ENCODE results near the gene SLC16A7.
"Not testable (repeated sequence)": the region's sequence is repeated elsewhere in the genome, so short reads cannot be mapped to it uniquely, and the experiment has no call there.

SLC16A7 gene

GRCh38 chr12:59737725-59738463, 142.1 kb downstream of the SLC16A7 start:
- DNase-seq: no peak

- DNase-seq: no peak
Observed at GRCh38 chr12:59742841-59743240, 147.0 kb downstream of the SLC16A7 start.

- no peak for DNase-seq
Observed at GRCh38 chr12:59744564-59744963, 148.7 kb downstream of the SLC16A7 start.

GRCh38 chr12:59751091-59751490, 155.3 kb downstream of the SLC16A7 start:
- DNase-seq: not testable (repeated sequence)

- no peak for DNase-seq
Observed at GRCh38 chr12:59761542-59761941, 165.7 kb downstream of the SLC16A7 start.

- no peak for DNase-seq
Observed at GRCh38 chr12:59763835-59764234, 168.0 kb downstream of the SLC16A7 start.

GRCh38 chr12:59768031-59768430, 172.2 kb downstream of the SLC16A7 start:
- no peak for DNase-seq

GRCh38 chr12:59780605-59781135, 184.8 kb downstream of the SLC16A7 start:
- DNase-seq: no peak

GRCh38 chr12:59787610-59788009, 191.8 kb downstream of the SLC16A7 start:
- DNase-seq: no peak

GRCh38 chr12:59792647-59793046, 196.8 kb downstream of the SLC16A7 start:
- no peak for DNase-seq

- no peak for DNase-seq
Observed at GRCh38 chr12:59803735-59804134, 207.9 kb downstream of the SLC16A7 start.

- no peak for DNase-seq
Observed at GRCh38 chr12:59808317-59808910, 212.6 kb downstream of the SLC16A7 start.

- no peak for DNase-seq
Observed at GRCh38 chr12:59811991-59812390, 216.2 kb downstream of the SLC16A7 start.

GRCh38 chr12:59812716-59813115, 216.9 kb downstream of the SLC16A7 start:
- DNase-seq: no peak

GRCh38 chr12:59820594-59821011, 224.8 kb downstream of the SLC16A7 start:
- no peak for DNase-seq

GRCh38 chr12:59823567-59823966, 227.7 kb downstream of the SLC16A7 start:
- no peak for DNase-seq

- DNase-seq: no peak
Observed at GRCh38 chr12:59827767-59828166, 231.9 kb downstream of the SLC16A7 start.

- no peak for DNase-seq
Observed at GRCh38 chr12:59828521-59828920, 232.7 kb downstream of the SLC16A7 start.

- DNase-seq: no peak
Observed at GRCh38 chr12:59833408-59833807, 237.6 kb downstream of the SLC16A7 start.

- no peak for DNase-seq
Observed at GRCh38 chr12:59834659-59835474, 239.0 kb downstream of the SLC16A7 start.

All from activated CD8-positive, alpha-beta memory T cell treated with anti-CD3 and anti-CD28 coated beads, Interleukin-2, amount 50 U/mL, for 4 hours (primary cell).